GM19193 (cell line): ENCODE data around the gene NUP214.

Experiments used
- POLR2A ChIP-seq: IDR thresholded peaks from 4 replicates; pipeline ENCODE4 v1.6.1; 2011; ENCODE audit not compliant: insufficient read depth, insufficient read length; ENCODE audit errors: extremely low read depth

The NUP214 gene

GRCh38 chr9:131103535-131103934, 21.9 kb upstream of the NUP214 start:
- no peak for TF ChIP-seq POLR2A

GRCh38 chr9:131104016-131104740, 21.2 kb upstream of the NUP214 start:
- no peak for TF ChIP-seq POLR2A

- no peak for TF ChIP-seq POLR2A
These were observed 19.4 kb upstream of the NUP214 start for GRCh38 chr9:131105952-131106351.

GRCh38 chr9:131107760-131108159, 17.6 kb upstream of the NUP214 start:
- no peak for TF ChIP-seq POLR2A

GRCh38 chr9:131111186-131111853, 14.1 kb upstream of the NUP214 start:
- TF ChIP-seq POLR2A = no peak

- no peak for TF ChIP-seq POLR2A
These were observed 13.5 kb upstream of the NUP214 start for GRCh38 chr9:131111854-131112311.

GRCh38 chr9:131112374-131113154, 12.8 kb upstream of the NUP214 start:
- no peak for TF ChIP-seq POLR2A

- no peak for TF ChIP-seq POLR2A
These were observed 11.7 kb upstream of the NUP214 start for GRCh38 chr9:131113655-131114054.

GRCh38 chr9:131114084-131114535, 11.3 kb upstream of the NUP214 start:
- no peak for TF ChIP-seq POLR2A

- TF ChIP-seq POLR2A = no peak
These were observed 8.9 kb upstream of the NUP214 start for GRCh38 chr9:131116281-131117120.

- no peak for TF ChIP-seq POLR2A
These were observed 8.1 kb upstream of the NUP214 start for GRCh38 chr9:131117121-131117761.

- TF ChIP-seq POLR2A = no peak
These were observed 7.6 kb upstream of the NUP214 start for GRCh38 chr9:131117762-131118145.

- TF ChIP-seq POLR2A = no peak
These were observed 5.8 kb upstream of the NUP214 start for GRCh38 chr9:131119600-131119999.

GRCh38 chr9:131120620-131121228, 4.7 kb upstream of the NUP214 start:
- no peak for TF ChIP-seq POLR2A
